Astrocyte (in vitro differentiated cells and primary cell): ENCODE data around the gene CALY. TPM values are rescaled to one million over a fixed set of nuclear protein-coding genes. Genes with fewer than 3 reads are reported as not detected.

Experiments used
- DNase-seq: peaks from one replicate; pipeline ENCODE4 v3.0.0-alpha.2; 2010; ENCODE audit warnings: low read depth
- FAIRE-seq: peaks from 2 replicates; lab custom pipeline; 2011; peaks lifted over from hg19 to GRCh38; lab: Jason Lieb, UNC
- H2AFZ ChIP-seq: 2 replicates; pipeline ENCODE4 v1.6.0; 2012; ENCODE audit warnings: low read depth, low read length, inconsistent platforms
- H3K27ac ChIP-seq: 2 replicates; pipeline ENCODE4 v1.5.1; 2011; ENCODE audit warnings: low read depth, low read length, inconsistent platforms
- H3K27me3 ChIP-seq: 2 replicates; pipeline ENCODE4 v1.6.0; 2011; ENCODE audit warnings: low read length, inconsistent platforms; ENCODE audit not compliant: insufficient read depth
- H3K36me3 ChIP-seq: 2 replicates; pipeline ENCODE4 v1.5.1; 2011; ENCODE audit warnings: low read length, inconsistent platforms; ENCODE audit not compliant: insufficient read depth
- H3K4me1 ChIP-seq: 2 replicates; pipeline ENCODE4 v1.5.1; 2011; ENCODE audit warnings: low read length, inconsistent platforms; ENCODE audit not compliant: insufficient read depth
- H3K4me2 ChIP-seq: 2 replicates; pipeline ENCODE4 v1.6.0; 2012; ENCODE audit warnings: low read length, inconsistent platforms
- H3K4me3 ChIP-seq: 2 replicates; pipeline ENCODE4 v1.5.1; 2011; ENCODE audit warnings: low read depth, mild to moderate bottlenecking, low read length, inconsistent platforms; ENCODE audit not compliant: insufficient read depth
- H3K79me2 ChIP-seq: 2 replicates; pipeline ENCODE4 v1.6.0; 2012; ENCODE audit warnings: mild to moderate bottlenecking, low read length, inconsistent platforms; ENCODE audit not compliant: insufficient read depth
- H3K9ac ChIP-seq: 2 replicates; pipeline ENCODE4 v1.6.0; 2012; ENCODE audit warnings: mild to moderate bottlenecking, low read length, inconsistent platforms
- H3K9me3 ChIP-seq: 2 replicates; pipeline ENCODE4 v1.5.1; 2012; ENCODE audit warnings: low read depth, mild to moderate bottlenecking, low read length, inconsistent platforms; ENCODE audit not compliant: insufficient read depth
- H4K20me1 ChIP-seq: 2 replicates; pipeline ENCODE4 v1.6.0; 2012; ENCODE audit warnings: low read length, inconsistent platforms; ENCODE audit not compliant: insufficient read depth
- H3K27ac Mint-ChIP-seq: one replicate; pipeline ENCODE4 v1.8.0; 2021; ENCODE audit warnings: mild to moderate bottlenecking, mixed read lengths; ENCODE audit not compliant: unreplicated experiment
- H3K27me3 Mint-ChIP-seq: one replicate; pipeline ENCODE4 v1.8.0; 2021; ENCODE audit warnings: low read depth, mixed read lengths; ENCODE audit not compliant: unreplicated experiment
- H3K36me3 Mint-ChIP-seq: one replicate; pipeline ENCODE4 v1.8.0; 2021; ENCODE audit warnings: low read depth, mixed read lengths; ENCODE audit not compliant: unreplicated experiment
- H3K4me1 Mint-ChIP-seq: one replicate; pipeline ENCODE4 v1.8.0; 2021; ENCODE audit warnings: low read depth, mixed read lengths; ENCODE audit not compliant: unreplicated experiment
- H3K4me3 Mint-ChIP-seq: one replicate; pipeline ENCODE4 v1.8.0; 2021; ENCODE audit warnings: mild to moderate bottlenecking, moderate library complexity, mixed read lengths; ENCODE audit not compliant: unreplicated experiment
- H3K9me3 Mint-ChIP-seq: one replicate; pipeline ENCODE4 v1.8.0; 2021; ENCODE audit warnings: mild to moderate bottlenecking, mixed read lengths; ENCODE audit not compliant: unreplicated experiment
- CTCF ChIP-seq: IDR thresholded peaks from 2 replicates; pipeline ENCODE4 v1.5.1; 2011; ENCODE audit warnings: low read depth, mild to moderate bottlenecking, inconsistent platforms, low read length, moderate library complexity; ENCODE audit not compliant: insufficient read depth
- EZH2 ChIP-seq: IDR thresholded peaks from 2 replicates; pipeline ENCODE4 v1.6.1; 2012; ENCODE audit warnings: mild to moderate bottlenecking, low read length, inconsistent platforms; ENCODE audit not compliant: insufficient read depth
- total RNA-seq: library from RNA; stranded (reverse); gene quantifications from 2 replicates; pipeline ENCODE4 v1.2.1, GENCODE V29; 2021

CALY gene
- total RNA-seq, 1 donor from 2014 or later, result 1.1 TPM

GRCh38 chr10:133285217-133285616 is 51.5 kb downstream of the CALY start:
- TF ChIP-seq CTCF (no peak), EZH2 (no peak)
- peaks cover 18% of the 10 kb centered on the region for H3K36me3 Mint-ChIP-seq
- H3K27ac Mint-ChIP-seq, result no peak overlapping the region

GRCh38 chr10:133283931-133284330 is 52.8 kb downstream of the CALY start:
- H4K20me1 ChIP-seq, result peaks cover 29% of the 10 kb centered on the region
- no peak overlapping the region for H2AFZ ChIP-seq
- H3K36me3 ChIP-seq, result peaks cover 14% of the 10 kb centered on the region
- DNase-seq (no peak), FAIRE-seq (no peak)
- H3K27me3 ChIP-seq, result no peaks in the 10 kb centered on the region
- H3K4me1 ChIP-seq, result peaks cover 4% of the 10 kb centered on the region
- no peaks in the 10 kb centered on the region for H3K9me3 ChIP-seq
- no peak overlapping the region for H3K27ac ChIP-seq
- no peak overlapping the region for H3K9ac ChIP-seq
- H3K36me3 Mint-ChIP-seq, result peaks cover 11% of the 10 kb centered on the region
- H3K4me3 Mint-ChIP-seq, result no peak overlapping the region
- H3K27ac Mint-ChIP-seq, result no peak overlapping the region
- TF ChIP-seq CTCF, result no peak
- no peak for TF ChIP-seq EZH2
- no peak overlapping the region for H3K4me3 ChIP-seq
- H3K4me1 Mint-ChIP-seq, result no peaks in the 10 kb centered on the region
- no peaks in the 10 kb centered on the region for H3K9me3 Mint-ChIP-seq
- H3K4me2 ChIP-seq, result no peak overlapping the region
- no peaks in the 10 kb centered on the region for H3K79me2 ChIP-seq
- no peaks in the 10 kb centered on the region for H3K27me3 Mint-ChIP-seq

More at GRCh38 chr10:133285217-133285616, 51.5 kb downstream of the CALY start:
- no peak overlapping the region for H3K4me3 ChIP-seq
- no peak overlapping the region for H3K9ac ChIP-seq
- no peak for DNase-seq
- Mint-ChIP-seq H3K27me3 (no peaks in the 10 kb centered on the region), H3K4me1 (no peaks in the 10 kb centered on the region), H3K4me3 (no peak overlapping the region), H3K9me3 (no peaks in the 10 kb centered on the region)
- H3K4me1 ChIP-seq, result no peaks in the 10 kb centered on the region
- FAIRE-seq, result no peak
- no peaks in the 10 kb centered on the region for H3K79me2 ChIP-seq
- H3K27me3 ChIP-seq, result no peaks in the 10 kb centered on the region
- no peaks in the 10 kb centered on the region for H3K9me3 ChIP-seq
- no peak overlapping the region for H3K4me2 ChIP-seq
- H4K20me1 ChIP-seq, result peaks cover 19% of the 10 kb centered on the region
- peaks cover 14% of the 10 kb centered on the region for H3K36me3 ChIP-seq
- no peak overlapping the region for H3K27ac ChIP-seq
- H2AFZ ChIP-seq, result no peak overlapping the region

- Histone ChIP-seq H3K9ac (no peak overlapping the region), H3K79me2 (no peaks in the 10 kb centered on the region), H3K27me3 (no peaks in the 10 kb centered on the region), H2AFZ (no peak overlapping the region), H3K4me3 (no peak overlapping the region), H4K20me1 (peaks cover 34% of the 10 kb centered on the region), H3K4me2 (no peak overlapping the region), H3K4me1 (peaks cover 14% of the 10 kb centered on the region), H3K9me3 (no peaks in the 10 kb centered on the region), H3K36me3 (peaks cover 14% of the 10 kb centered on the region), H3K27ac (no peak overlapping the region)
- Mint-ChIP-seq H3K9me3 (no peaks in the 10 kb centered on the region), H3K4me3 (no peak overlapping the region), H3K27ac (peak overlapping the region; percentile 4), H3K36me3 (peaks cover 7% of the 10 kb centered on the region), H3K27me3 (no peaks in the 10 kb centered on the region), H3K4me1 (peaks cover 10% of the 10 kb centered on the region)
- no peak for FAIRE-seq
- DNase-seq, result no peak
- TF ChIP-seq EZH2 (no peak), CTCF (no peak)
Observed at GRCh38 chr10:133282846-133283390, 53.8 kb downstream of the CALY start.
